ENCODE results near the gene USP31.

The USP31 gene

GRCh38 chr16:23134274-23134673, 15.0 kb downstream of the USP31 start:
- Histone ChIP-seq H2AFZ (ENCODE audit: low read length) (no peak overlapping the region), H3K4me3 (ENCODE audit: low read depth, low read length, poor library complexity, severe bottlenecking) (no peak overlapping the region), H3K79me2 (ENCODE audit: insufficient read depth, low read length) (peaks cover 1% of the 10 kb centered on the region; the same call in 1 of the 2 replicates), H3K36me3 (ENCODE audit: insufficient read depth, low read length) (no peaks in the 10 kb centered on the region), H3F3A (ENCODE audit: insufficient read depth, low read length) (no peaks in the 10 kb centered on the region), H3K9me2 (ENCODE audit: low read depth, low read length) (no peaks in the 10 kb centered on the region), H3K4me1 (ENCODE audit: insufficient read depth, low read length, severe bottlenecking) (peaks cover 13% of the 10 kb centered on the region), H3K4me2 (ENCODE audit: low read length) (no peak overlapping the region), H3K9me3 (ENCODE audit: low read length) (peaks cover 26% of the 10 kb centered on the region), H3K27ac (ENCODE audit: low read depth, low read length, poor library complexity, severe bottlenecking) (no peak overlapping the region), H3K9ac (ENCODE audit: low read length) (no peak overlapping the region), H4K20me1 (ENCODE audit: insufficient read depth, low read length) (no peaks in the 10 kb centered on the region; the same call in 1 of the 2 replicates), H3K27me3 (ENCODE audit: insufficient read depth, low read length) (no peaks in the 10 kb centered on the region)
- TF ChIP-seq EZH2 (IDR thresholded peaks at IDR 0.05; ENCODE audit: borderline replicate concordance, low read length): no peak

GRCh38 chr16:23132775-23133463, 16.3 kb downstream of the USP31 start:
- no peak overlapping the region for H3K4me2 ChIP-seq (ENCODE audit: low read length)
- no peak overlapping the region for H3K9ac ChIP-seq (ENCODE audit: low read length)
- no peaks in the 10 kb centered on the region for H3K36me3 ChIP-seq (ENCODE audit: insufficient read depth, low read length)
- TF ChIP-seq CTCF (IDR thresholded peaks at IDR 0.05; ENCODE audit: low read length): no peak
- TF ChIP-seq EZH2 (IDR thresholded peaks at IDR 0.05; ENCODE audit: borderline replicate concordance, low read length): no peak
- H3K4me1 ChIP-seq (ENCODE audit: insufficient read depth, low read length, severe bottlenecking): peaks cover 13% of the 10 kb centered on the region
- H4K20me1 ChIP-seq (ENCODE audit: insufficient read depth, low read length): peaks cover 4% of the 10 kb centered on the region; the same call in 1 of the 2 replicates
- no peaks in the 10 kb centered on the region for H3K27me3 ChIP-seq (ENCODE audit: insufficient read depth, low read length)
- no peak overlapping the region for H3K27ac ChIP-seq (ENCODE audit: low read depth, low read length, poor library complexity, severe bottlenecking)
- H3K4me3 ChIP-seq (ENCODE audit: low read depth, low read length, poor library complexity, severe bottlenecking): no peak overlapping the region
- peaks cover 20% of the 10 kb centered on the region for H3K9me3 ChIP-seq (ENCODE audit: low read length)
- peaks cover 4% of the 10 kb centered on the region; the same call in 1 of the 2 replicates for H3K79me2 ChIP-seq (ENCODE audit: insufficient read depth, low read length)
- no peak overlapping the region for H2AFZ ChIP-seq (ENCODE audit: low read length)
- no peaks in the 10 kb centered on the region for H3F3A ChIP-seq (ENCODE audit: insufficient read depth, low read length)
- H3K9me2 ChIP-seq (ENCODE audit: low read depth, low read length): no peaks in the 10 kb centered on the region

GRCh38 chr16:23131931-23132621, 17.2 kb downstream of the USP31 start:
- H3K79me2 ChIP-seq (ENCODE audit: insufficient read depth, low read length): peaks cover 4% of the 10 kb centered on the region; the same call in 1 of the 2 replicates
- H3K27ac ChIP-seq (ENCODE audit: low read depth, low read length, poor library complexity, severe bottlenecking): no peak overlapping the region
- no peak overlapping the region for H2AFZ ChIP-seq (ENCODE audit: low read length)
- no peak overlapping the region for H3K4me2 ChIP-seq (ENCODE audit: low read length)
- H3K9ac ChIP-seq (ENCODE audit: low read length): no peak overlapping the region
- peaks cover 16% of the 10 kb centered on the region for H3K9me3 ChIP-seq (ENCODE audit: low read length)
- no peaks in the 10 kb centered on the region for H3K36me3 ChIP-seq (ENCODE audit: insufficient read depth, low read length)
- H3K9me2 ChIP-seq (ENCODE audit: low read depth, low read length): no peaks in the 10 kb centered on the region
- no peak overlapping the region for H3K4me3 ChIP-seq (ENCODE audit: low read depth, low read length, poor library complexity, severe bottlenecking)
- TF ChIP-seq EZH2 (IDR thresholded peaks at IDR 0.05; ENCODE audit: borderline replicate concordance, low read length): no peak
- no peak for TF ChIP-seq CTCF (IDR thresholded peaks at IDR 0.05; ENCODE audit: low read length)
- no peaks in the 10 kb centered on the region for H3K27me3 ChIP-seq (ENCODE audit: insufficient read depth, low read length)
- peaks cover 4% of the 10 kb centered on the region; the same call in 1 of the 2 replicates for H4K20me1 ChIP-seq (ENCODE audit: insufficient read depth, low read length)
- H3F3A ChIP-seq (ENCODE audit: insufficient read depth, low read length): no peaks in the 10 kb centered on the region
- H3K4me1 ChIP-seq (ENCODE audit: insufficient read depth, low read length, severe bottlenecking): peaks cover 13% of the 10 kb centered on the region

Measured in OCI-LY1 (cell line).